KOPT-K1 (cell line): ENCODE results near the gene CIDEA.
"Not testable (repeated sequence)": the region's sequence is repeated elsewhere in the genome, so short reads cannot be mapped to it uniquely, and the experiment has no call there.

Experiments
- H3K27ac ChIP-seq: fragments of 200-600 bp; sonication (generic); 2 replicates; pipeline ENCODE4 v1.5.1; 2016; ENCODE audit warnings: antibody characterized with exemption, mild to moderate bottlenecking, low read depth, low read length; ENCODE audit not compliant: poor library complexity, severe bottlenecking
- H3K36me3 ChIP-seq: fragments of 200-600 bp; sonication (generic); 2 replicates; pipeline ENCODE4 v1.5.1; 2017; ENCODE audit warnings: antibody characterized with exemption, mild to moderate bottlenecking, low read length, moderate library complexity; ENCODE audit not compliant: insufficient read depth
- H3K9me3 ChIP-seq: fragments of 200-600 bp; sonication (generic); 2 replicates; pipeline ENCODE4 v1.5.1; 2017; ENCODE audit warnings: antibody characterized with exemption, low read length, mild to moderate bottlenecking; ENCODE audit not compliant: insufficient read depth, poor library complexity, severe bottlenecking

The CIDEA gene

GRCh38 chr18:12233378-12233777 is 20.8 kb upstream of the CIDEA start:
- no peaks in the 10 kb centered on the region for H3K36me3 ChIP-seq
- no peak overlapping the region for H3K27ac ChIP-seq
- H3K9me3 ChIP-seq: no peaks in the 10 kb centered on the region

DNA sequence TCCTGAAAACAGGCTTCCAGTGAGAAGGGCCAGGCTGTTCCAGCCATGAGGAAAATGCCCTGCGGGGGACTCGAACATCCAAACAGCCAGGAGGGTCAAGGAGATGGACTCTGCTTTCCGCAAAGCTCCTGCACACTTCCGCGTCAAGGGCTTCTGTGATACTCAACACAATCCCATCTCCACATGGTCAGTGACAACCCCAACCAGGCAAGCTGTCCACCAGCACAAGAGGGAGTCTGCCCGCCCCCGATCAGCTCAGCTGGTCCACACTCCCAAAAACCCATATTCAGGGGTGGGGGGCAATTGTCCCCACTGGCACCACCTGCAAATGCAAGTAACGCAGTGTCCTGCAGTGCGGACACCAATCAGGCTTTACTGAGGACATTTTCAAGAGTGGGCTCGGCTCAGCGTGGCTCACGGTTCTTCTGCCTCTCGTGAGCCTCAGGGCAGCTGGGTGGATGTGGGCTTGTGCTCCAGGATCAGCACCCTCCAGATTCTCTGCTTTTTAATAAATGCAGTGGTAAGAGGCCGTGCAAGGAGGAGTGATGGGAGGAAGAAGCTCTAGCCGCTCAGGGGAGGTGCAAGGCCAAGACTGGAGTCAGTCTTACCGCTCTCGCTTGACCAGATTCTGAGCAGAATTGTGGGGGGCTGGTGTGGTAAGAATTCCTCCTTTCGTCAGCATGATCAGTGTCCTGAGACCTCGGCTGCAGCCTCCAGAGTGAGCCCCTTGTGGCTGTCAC is 19.5 kb upstream of the CIDEA start:
- Histone ChIP-seq H3K36me3 (no peaks in the 10 kb centered on the region), H3K27ac (no peak overlapping the region), H3K9me3 (no peaks in the 10 kb centered on the region)

DNA sequence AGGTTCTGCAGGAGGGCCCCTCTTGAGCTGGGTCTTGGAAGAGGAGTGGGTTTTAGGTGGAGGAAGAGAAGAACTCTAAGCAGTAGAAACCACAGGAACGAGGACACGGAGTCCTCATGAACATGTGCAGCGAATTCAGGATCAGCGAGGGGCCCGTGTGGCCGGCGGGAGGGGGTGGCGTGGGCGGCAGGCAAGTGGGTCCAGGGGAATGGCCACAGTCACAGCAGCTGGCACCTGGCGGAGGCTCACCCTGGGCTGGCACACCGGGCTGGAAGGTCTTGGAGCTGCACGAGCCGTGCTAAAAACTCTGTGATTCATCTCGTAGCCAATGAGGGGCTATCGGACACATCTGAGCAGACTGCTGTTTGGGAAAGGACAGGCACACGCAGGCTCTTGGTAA is 18.0 kb upstream of the CIDEA start:
- H3K27ac ChIP-seq: no peak overlapping the region
- no peaks in the 10 kb centered on the region for H3K36me3 ChIP-seq
- H3K9me3 ChIP-seq: no peaks in the 10 kb centered on the region

DNA sequence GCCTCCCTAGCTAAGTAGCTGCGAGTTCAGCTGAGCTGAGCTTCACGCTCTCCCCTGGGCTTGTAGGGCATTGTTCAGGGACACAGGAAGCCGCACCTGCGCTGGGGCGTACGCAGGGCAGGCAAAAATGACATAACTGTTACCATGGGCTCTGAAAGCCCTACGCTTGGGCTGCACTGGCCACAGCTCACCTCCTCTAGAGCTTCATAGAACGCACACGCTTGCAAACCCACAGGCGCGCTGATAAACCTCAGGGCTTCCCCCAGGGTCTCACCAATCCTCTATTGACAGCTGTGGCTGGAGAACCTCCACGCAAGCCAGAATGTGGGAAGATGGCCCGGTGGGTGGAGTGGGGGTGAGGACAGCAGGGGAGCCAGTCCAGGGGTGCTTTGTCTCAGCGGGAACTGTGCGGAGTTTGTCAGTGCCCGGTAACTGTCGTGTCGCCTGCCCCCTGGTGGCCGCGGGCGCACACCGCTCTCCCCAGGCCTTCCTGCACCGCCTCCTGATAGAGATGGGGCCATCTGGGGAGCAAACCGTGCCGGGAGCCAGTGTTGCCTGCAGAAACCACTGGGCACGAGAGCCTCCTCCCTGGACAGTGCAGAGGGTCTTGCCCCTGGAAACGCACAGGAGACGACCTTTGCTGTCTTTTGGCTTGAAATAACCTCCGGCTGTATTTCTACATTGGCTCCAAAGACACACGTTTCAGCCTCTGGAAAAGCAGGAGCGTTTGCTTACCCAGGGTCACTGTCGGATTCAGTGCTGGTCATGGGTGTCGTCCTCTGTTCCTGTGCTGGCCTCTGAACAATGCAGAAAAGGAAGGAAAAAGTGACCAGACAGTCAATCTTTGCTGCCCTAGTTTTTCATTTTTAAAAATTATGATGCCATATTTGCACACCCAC is 17.0 kb upstream of the CIDEA start:
- Histone ChIP-seq H3K9me3 (no peaks in the 10 kb centered on the region), H3K36me3 (no peaks in the 10 kb centered on the region), H3K27ac (no peak overlapping the region)

GRCh38 chr18:12238826-12239225 is 15.3 kb upstream of the CIDEA start:
- Histone ChIP-seq H3K27ac (no peak overlapping the region), H3K36me3 (no peaks in the 10 kb centered on the region), H3K9me3 (no peaks in the 10 kb centered on the region)

DNA sequence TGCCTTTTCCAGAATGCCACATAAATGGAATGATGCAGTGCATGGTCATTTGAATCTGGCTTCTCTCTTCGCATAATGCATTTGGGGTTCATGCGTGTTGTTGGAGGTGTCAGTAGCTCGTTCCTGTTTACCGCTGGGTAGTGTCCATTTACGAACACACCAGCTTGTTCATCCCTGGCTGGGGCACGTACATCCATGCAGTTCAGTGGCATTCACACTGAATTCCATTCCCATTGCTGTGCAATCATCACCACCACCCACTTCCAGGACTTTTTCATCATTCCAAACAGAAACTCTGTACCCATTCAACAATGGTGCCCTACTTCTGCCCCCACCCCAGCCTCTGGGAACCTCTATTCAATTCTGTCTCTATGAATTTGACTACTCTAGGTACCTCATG is 14.7 kb upstream of the CIDEA start:
- H3K9me3 ChIP-seq: no peaks in the 10 kb centered on the region
- no peak overlapping the region for H3K27ac ChIP-seq
- H3K36me3 ChIP-seq: no peaks in the 10 kb centered on the region

- Histone ChIP-seq H3K36me3 (no peaks in the 10 kb centered on the region), H3K9me3 (no peaks in the 10 kb centered on the region), H3K27ac (no peak overlapping the region)
These were observed 11.4 kb upstream of the CIDEA start for GRCh38 chr18:12242658-12243260.

DNA sequence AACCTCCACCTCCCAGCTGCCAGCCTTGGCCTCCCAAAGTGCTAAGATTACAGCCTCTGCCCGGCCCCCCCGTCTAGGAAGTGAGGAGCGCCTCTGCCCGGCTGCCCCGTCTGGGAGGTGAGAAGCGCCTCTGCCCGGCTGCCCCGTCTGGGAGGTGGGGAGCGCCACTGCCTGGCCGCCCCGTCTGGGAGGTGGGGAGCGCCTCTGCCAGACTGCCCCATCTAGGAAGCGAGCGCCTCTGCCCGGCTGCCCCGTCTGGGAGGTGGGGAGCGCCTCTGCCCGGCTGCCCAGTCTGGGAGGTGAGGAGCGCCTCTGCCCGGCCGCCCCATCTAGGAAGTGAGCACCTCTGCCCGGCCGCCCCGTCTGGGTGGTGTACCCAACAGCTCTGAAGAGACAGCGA is 10.9 kb upstream of the CIDEA start:
- not testable (repeated sequence) for H3K9me3 ChIP-seq, H3K27ac ChIP-seq, H3K36me3 ChIP-seq

GRCh38 chr18:12245793-12246135 is 8.4 kb upstream of the CIDEA start:
- H3K9me3 ChIP-seq: no peaks in the 10 kb centered on the region
- no peaks in the 10 kb centered on the region for H3K36me3 ChIP-seq
- H3K27ac ChIP-seq: no peak overlapping the region

DNA sequence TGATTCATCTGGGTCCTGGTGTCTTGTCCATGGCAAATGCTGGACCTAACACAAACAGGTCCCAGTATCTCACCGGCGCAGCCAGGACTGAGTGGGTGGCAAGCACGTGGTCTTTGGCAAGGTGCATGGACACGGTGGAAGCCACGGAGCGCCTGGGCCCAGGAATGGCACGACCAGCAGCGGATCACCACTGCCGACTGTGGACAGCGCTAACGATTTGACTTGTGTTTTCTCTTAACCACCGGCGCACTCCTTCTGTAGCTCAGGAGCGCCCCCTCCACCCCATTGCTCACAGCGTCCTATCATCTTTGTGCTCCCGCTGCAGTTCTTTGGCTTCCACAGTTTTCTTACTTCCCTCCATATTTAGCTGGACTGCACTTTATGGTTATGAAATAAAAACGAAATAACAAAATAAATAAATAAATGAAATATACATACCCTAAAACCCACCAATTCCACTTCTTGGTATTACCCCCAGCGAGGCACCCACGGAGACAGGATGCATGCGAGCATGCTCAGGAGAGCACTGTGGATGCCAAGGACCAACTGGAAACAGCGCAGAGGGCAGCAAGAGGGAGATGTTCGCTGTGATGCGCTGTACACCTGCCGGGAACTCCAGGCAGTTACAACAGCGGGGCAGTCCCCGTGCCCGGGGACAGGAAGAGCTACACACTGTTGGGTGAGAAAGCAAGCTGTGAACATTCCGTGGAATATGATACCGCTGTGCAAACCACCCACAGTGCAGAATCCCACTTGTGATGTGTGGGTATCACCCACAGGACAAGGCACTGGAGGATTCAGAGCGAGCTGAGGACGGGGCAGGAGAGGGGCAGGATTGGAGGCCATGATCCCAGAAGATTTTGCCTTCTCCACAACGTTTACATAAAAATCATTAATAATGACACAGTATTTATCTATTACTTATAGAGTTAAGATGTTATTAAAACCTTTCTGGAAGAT is 7.0 kb upstream of the CIDEA start:
- no peak overlapping the region for H3K27ac ChIP-seq
- no peaks in the 10 kb centered on the region for H3K36me3 ChIP-seq
- no peaks in the 10 kb centered on the region for H3K9me3 ChIP-seq

DNA sequence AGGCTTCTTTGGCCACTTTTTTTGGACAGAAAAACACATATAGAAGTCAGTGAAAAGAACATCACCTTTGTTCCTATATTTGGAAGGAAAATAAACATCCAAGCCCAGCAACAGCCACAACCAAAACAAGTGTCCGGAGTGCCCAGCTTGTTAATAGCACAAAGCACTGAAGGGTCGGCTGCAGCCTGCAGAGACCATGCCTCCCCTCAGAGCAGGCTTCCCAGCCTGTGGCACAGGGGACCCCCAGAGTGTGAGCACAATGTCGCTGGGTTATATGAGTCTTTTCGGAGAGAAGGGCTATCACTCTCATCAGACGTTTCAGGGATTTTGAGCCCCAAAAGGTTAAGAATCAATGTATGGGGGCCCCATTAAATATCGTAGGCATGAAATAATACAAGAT is 6.2 kb upstream of the CIDEA start:
- Histone ChIP-seq H3K27ac (no peak overlapping the region), H3K9me3 (no peaks in the 10 kb centered on the region), H3K36me3 (no peaks in the 10 kb centered on the region)

DNA sequence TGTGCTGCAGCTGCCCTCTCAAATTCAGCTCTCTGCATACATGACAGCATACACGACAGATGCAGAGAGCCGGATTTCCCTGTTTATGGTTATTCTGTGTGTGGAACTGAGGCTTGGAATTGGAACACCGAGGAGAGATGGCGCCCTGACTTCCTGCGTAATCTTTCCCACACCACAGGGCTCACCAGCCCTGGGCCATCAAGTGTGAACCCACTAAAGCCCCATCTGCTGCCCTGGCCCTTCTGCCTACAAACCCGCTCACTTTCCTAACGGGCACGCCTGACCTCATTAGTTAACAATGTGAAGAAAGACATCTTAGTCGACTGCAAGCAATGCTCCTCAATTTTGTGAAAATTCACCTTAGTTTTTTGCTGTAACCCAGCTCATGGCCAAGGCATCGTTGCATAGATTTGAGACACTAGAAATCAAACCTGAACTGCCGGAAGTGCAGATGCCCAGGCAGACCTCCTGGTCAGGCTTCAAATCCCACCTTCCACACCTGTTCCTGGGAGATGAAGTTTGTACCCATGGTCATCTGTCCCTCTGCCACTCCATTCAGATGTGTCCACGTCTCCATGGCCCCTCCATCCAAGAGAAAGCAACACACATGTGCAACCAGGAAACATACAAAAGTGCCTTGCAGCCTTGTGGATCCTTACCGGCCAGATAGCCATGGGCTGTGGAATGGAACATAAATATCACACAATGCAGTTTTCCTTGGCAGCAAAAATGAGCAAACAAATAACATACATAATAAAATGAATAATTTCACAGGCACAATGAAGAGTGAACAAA is 5.0 kb upstream of the CIDEA start:
- no peak overlapping the region for H3K27ac ChIP-seq
- H3K36me3 ChIP-seq: no peaks in the 10 kb centered on the region
- no peaks in the 10 kb centered on the region for H3K9me3 ChIP-seq

DNA sequence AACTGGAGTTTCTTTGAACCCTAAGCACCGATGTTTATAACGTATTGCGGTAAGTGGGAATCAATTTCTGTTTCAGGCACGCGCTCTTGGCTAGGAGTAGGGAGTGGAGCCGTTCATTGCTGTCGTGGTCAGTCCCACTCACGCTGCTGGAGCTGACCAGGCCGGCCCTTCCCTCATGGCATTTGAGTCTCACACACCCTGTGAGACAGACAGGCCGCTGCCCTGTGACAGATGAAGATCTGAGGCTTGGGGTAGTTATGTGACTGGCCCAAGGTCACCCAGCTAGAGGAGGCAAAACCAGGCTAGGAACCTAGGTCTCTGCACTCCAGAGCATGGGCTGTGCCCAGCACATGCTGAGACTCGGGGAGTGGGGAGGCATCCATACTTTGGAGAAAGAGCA is 2.9 kb upstream of the CIDEA start:
- no peak overlapping the region for H3K27ac ChIP-seq
- no peaks in the 10 kb centered on the region for H3K36me3 ChIP-seq
- H3K9me3 ChIP-seq: no peaks in the 10 kb centered on the region

DNA sequence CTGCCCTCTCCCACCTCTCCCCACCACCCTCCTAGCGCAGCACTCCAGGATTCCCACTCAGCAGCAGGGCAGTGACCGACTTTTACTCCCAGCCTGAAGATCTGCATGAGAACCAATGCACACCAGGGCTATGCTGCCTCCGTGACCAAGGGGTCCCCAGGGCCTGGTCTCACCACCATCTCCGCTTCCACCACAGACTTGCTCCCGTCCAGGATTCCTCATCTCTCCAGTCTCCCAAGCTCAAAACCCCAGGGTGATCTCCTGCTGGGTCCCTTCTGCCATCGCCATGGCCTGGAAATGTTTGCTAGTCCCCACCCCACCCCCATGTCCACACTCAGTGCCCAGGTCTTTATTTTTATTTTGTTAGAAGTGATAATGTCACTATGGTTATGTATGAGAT is 2.1 kb upstream of the CIDEA start:
- H3K27ac ChIP-seq: no peak overlapping the region
- H3K36me3 ChIP-seq: no peaks in the 10 kb centered on the region
- no peaks in the 10 kb centered on the region for H3K9me3 ChIP-seq
